Spleen (tissue), 11 donors: ENCODE measurements around the gene SYT14. TPM values are rescaled to one million over a fixed set of nuclear protein-coding genes. Genes with fewer than 3 reads are reported as not detected.
"Not testable (repeated sequence)": the region's sequence is repeated elsewhere in the genome, so short reads cannot be mapped to it uniquely, and the experiment has no call there.

Experiments
- DNase-seq: peaks from one replicate; pipeline ENCODE4 v3.0.0-alpha.2; 2020
- H3K27ac ChIP-seq, 8 donors: fragments of 200-600 bp; sonication (generic) in 7 of 8; 1 replicate in 4 of 8; 2 replicates in 4 of 8; pipeline versions ENCODE4 v1.5.0 to v1.8.0; 2016 to 2021; ENCODE audit warnings: inconsistent platforms in 4 of 8, mild to moderate bottlenecking in 4 of 8, moderate library complexity in 1 of 8
- H3K27me3 ChIP-seq, 7 donors: fragments of 200-600 bp; sonication (generic) in 6 of 7; replicated peaks in 1 of 7; 1 replicate in 4 of 7; 2 replicates in 3 of 7; pipeline versions ENCODE4 v1.5.0 to v1.8.0; 2016 to 2021; ENCODE audit warnings: inconsistent platforms in 3 of 7, mild to moderate bottlenecking in 1 of 7
- H3K36me3 ChIP-seq, 6 donors: fragments of 200-600 bp; sonication (generic) in 5 of 6; 1 replicate in 4 of 6; 2 replicates in 2 of 6; pipeline versions ENCODE4 v1.5.0 to v1.8.0; 2016 to 2021; ENCODE audit warnings: inconsistent platforms in 2 of 6
- H3K4me1 ChIP-seq, 6 donors: fragments of 200-600 bp; sonication (generic) in 5 of 6; 1 replicate in 3 of 6; 2 replicates in 3 of 6; pipeline versions ENCODE4 v1.5.0 to v1.8.0; 2016 to 2021; ENCODE audit warnings: inconsistent platforms in 3 of 6
- H3K4me3 ChIP-seq, 8 donors: fragments of 200-600 bp; sonication (generic) in 7 of 8; 1 replicate in 4 of 8; 2 replicates in 4 of 8; pipeline versions ENCODE4 v1.5.0 to v1.8.0; 2016 to 2021; ENCODE audit warnings: inconsistent platforms in 4 of 8, mild to moderate bottlenecking in 4 of 8, moderate library complexity in 2 of 8
- H3K9me3 ChIP-seq, 8 donors: fragments of 200-600 bp; sonication (generic) in 7 of 8; 1 replicate in 4 of 8; 2 replicates in 4 of 8; pipeline versions ENCODE4 v1.5.0 to v1.8.0; 2016 to 2021; ENCODE audit warnings: inconsistent platforms in 4 of 8
- POLR2A ChIP-seq, 3 donors: fragments of 450-650 bp; IDR thresholded peaks; one replicate each; pipeline ENCODE4 v1.5.1; 2017; ENCODE audit warnings: antibody characterized with exemption in 3 of 3, mild to moderate bottlenecking in 1 of 3
- POLR2AphosphoS5 ChIP-seq, 3 donors: sonication (generic); formaldehyde crosslinking; IDR thresholded peaks; one replicate each; pipeline ENCODE4 v1.5.1; 2017; ENCODE audit warnings: antibody characterized with exemption in 3 of 3
- WGBS, 5 donors: extraction: QIAGEN DNeasy Blood & Tissue Kit in 3 of 5; methylation state at CpG; one replicate each; pipeline versions ENCODE4 v1.1.5 to v1.1.7; 2013 to 2018; 5-methylcytosine and 5-hydroxymethylcytosine counted together
- intact Hi-C: fragments of 100-400 bp; cut with DNase I; formaldehyde crosslinking; loops from one replicate; pipeline ENCODE4 v1.15.0; 2023; ENCODE audit warnings: low total_unique reads
- polyA plus RNA-seq, 3 donors: library from polyadenylated mRNA; stranded (reverse); fragments of 200-250 nt; gene quantifications; one replicate each; pipeline ENCODE4 v1.2.1, GENCODE V29; 2013
- total RNA-seq, 7 donors: library from RNA; depleted of rRNA in 3 of 7; stranded (reverse); fragments of >200 nt in 3 of 7; fragmentation: NEBNext Ultra II Directional in 4 of 7; extraction: Animal tissue kit (Norgen Biotek cat#: 25700) in 4 of 7; gene quantifications; one replicate each; pipeline versions ENCODE4 v1.1.0 to v1.2.1, GENCODE V29; 2016 to 2021
- TF ChIP-seq, protein P1 (sequence below), 11 experiments: fragments of 200-600 bp in 7 of 11; fragments of 450-650 bp in 4 of 11; sonication (generic) in 4 of 11; IDR thresholded peaks in 8 of 11; conservative IDR thresholded peaks in 3 of 11; 1 replicate in 7 of 11; 2 replicates in 4 of 11; pipeline versions ENCODE4 v1.4.0 to v1.8.0; 2016 to 2021; ENCODE audit warnings: antibody characterized with exemption in 11 of 11, inconsistent platforms in 4 of 11, mild to moderate bottlenecking in 1 of 11
- donor health status: healthy with polysubstance abuse.
- donor health status: DM: no; HTN: no; CAD: no; lungs with moderate emphysema.
- donor health status: DM: no; HTN: no; CAD: no.
- donor health status: Bipolar disorder and iron deficiency.
- donor health status: healthy.
- donor health status: DM: no; HTN: no; CAD: no.
- donor health status: DM: yes; HTN: yes; CAD: no.

The SYT14 gene
- total and polyA plus RNA-seq, 10 donors: under 0.01 TPM; not detected in 9

DNA sequence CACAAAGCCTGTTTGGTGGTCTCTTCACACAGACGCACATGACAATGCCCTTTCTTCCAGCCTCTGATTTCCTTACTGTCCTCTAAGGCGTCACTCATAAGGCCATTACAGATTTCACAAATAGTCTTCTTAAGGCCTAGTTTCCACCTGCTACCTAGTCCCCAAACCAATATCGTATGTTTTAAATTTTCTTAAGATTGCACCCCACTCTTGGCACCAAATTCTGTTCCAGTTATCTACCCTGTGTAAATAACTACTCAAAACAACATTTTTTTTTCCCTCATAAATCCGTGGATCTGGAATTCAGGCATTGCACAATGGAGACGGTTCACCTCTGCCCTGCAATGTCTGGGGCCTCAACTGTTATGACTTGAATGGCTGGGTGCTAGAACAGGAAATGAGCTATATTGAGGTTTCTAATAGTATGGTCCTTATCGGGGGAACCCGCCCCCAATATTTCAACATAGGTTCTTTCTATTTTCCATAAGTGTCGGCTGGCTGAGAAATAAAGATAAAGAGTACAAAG lies 257.7 kb downstream of the SYT14 start:
- Histone ChIP-seq H3K36me3 (no peaks in the 10 kb centered on the region), H3K4me3 (no peak overlapping the region), H3K9me3 (peaks cover 0 to 64% (median 33%) of the 10 kb centered on the region in 8 donors), H3K4me1 (no peaks in the 10 kb centered on the region), H3K27ac (no peak overlapping the region), H3K27me3 (peaks cover 0 to 3% (median 0%) of the 10 kb centered on the region in 7 donors)
- TF ChIP-seq POLR2AphosphoS5 (IDR thresholded peaks at IDR 0.05) (no peak), POLR2A (IDR thresholded peaks at IDR 0.05) (no peak)
- TF ChIP-seq, protein P1, sequence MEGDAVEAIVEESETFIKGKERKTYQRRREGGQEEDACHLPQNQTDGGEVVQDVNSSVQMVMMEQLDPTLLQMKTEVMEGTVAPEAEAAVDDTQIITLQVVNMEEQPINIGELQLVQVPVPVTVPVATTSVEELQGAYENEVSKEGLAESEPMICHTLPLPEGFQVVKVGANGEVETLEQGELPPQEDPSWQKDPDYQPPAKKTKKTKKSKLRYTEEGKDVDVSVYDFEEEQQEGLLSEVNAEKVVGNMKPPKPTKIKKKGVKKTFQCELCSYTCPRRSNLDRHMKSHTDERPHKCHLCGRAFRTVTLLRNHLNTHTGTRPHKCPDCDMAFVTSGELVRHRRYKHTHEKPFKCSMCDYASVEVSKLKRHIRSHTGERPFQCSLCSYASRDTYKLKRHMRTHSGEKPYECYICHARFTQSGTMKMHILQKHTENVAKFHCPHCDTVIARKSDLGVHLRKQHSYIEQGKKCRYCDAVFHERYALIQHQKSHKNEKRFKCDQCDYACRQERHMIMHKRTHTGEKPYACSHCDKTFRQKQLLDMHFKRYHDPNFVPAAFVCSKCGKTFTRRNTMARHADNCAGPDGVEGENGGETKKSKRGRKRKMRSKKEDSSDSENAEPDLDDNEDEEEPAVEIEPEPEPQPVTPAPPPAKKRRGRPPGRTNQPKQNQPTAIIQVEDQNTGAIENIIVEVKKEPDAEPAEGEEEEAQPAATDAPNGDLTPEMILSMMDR (IDR thresholded peaks at IDR 0.05 in 8 of 11, conservative IDR thresholded peaks at IDR 0.05 in 3 of 11): no peak
- DNase-seq: no peak
- intact Hi-C loops: no loop called here
- 76 to 92% (median 90%) methylated on average over 8 of the region's 8 CpGs for WGBS, 5 donors

DNA sequence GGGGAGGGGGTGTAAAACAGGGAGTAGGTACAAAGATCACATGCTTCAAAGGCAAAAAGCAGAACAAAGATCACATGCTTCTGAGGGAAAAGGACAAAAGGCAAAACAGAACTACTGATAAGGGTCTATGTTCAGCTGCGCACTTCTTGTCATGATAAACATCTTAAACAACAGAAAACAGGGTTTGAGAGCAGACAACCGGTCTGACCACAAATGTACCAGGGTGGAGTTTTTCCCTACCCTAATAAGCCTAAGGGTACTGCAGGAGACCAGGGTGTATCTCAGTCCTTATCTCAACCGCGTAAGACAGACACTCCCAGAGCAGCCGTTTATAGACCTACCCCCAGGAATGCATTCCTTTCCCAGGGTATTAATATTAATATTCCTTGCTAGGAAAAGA lies 258.2 kb downstream of the SYT14 start:
- H3K27ac ChIP-seq, H3K4me3 ChIP-seq, H3K27me3 ChIP-seq, intact Hi-C loops, H3K4me1 ChIP-seq, DNase-seq, H3K36me3 ChIP-seq: not testable (repeated sequence)
- 86 to 91% (median 87%) methylated on average over 5 of the region's 5 CpGs for WGBS, 5 donors
- peaks cover 0 to 61% (median 33%) of the 10 kb centered on the region in 8 donors for H3K9me3 ChIP-seq

DNA sequence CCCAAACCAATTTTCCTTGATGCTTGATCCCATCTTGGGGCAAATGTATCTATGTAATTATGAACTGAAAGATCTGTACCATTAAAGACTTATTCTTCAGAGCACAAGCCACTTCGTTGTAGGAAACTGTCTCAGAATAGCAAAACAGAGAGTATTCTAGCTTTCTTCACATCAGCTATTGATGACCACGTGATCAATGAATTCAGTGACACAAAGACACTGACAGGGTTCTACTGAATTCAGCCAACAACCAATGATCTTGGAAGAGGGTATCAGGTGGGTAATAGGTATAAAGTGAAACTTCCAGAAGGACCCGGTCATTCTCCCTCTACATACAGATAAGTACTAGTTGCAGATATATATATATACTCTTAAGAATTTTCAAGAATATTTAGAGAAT lies 260.8 kb downstream of the SYT14 start:
- peaks cover 0 to 43% (median 29%) of the 10 kb centered on the region in 8 donors for H3K9me3 ChIP-seq
- TF ChIP-seq POLR2A (IDR thresholded peaks at IDR 0.05): no peak
- TF ChIP-seq, protein P1 (IDR thresholded peaks at IDR 0.05 in 8 of 11, conservative IDR thresholded peaks at IDR 0.05 in 3 of 11): no peak
- TF ChIP-seq POLR2AphosphoS5 (IDR thresholded peaks at IDR 0.05): no peak
- H3K27me3 ChIP-seq: peaks cover 0 to 4% (median 0%) of the 10 kb centered on the region in 7 donors
- no peaks in the 10 kb centered on the region for H3K36me3 ChIP-seq
- DNase-seq: no peak
- no peaks in the 10 kb centered on the region for H3K4me1 ChIP-seq
- H3K27ac ChIP-seq: no peak overlapping the region
- WGBS, 5 donors: 52 to 83% (median 72%) methylated on average over 3 of the region's 3 CpGs
- intact Hi-C loops: no loop called here
- H3K4me3 ChIP-seq: no peak overlapping the region

DNA sequence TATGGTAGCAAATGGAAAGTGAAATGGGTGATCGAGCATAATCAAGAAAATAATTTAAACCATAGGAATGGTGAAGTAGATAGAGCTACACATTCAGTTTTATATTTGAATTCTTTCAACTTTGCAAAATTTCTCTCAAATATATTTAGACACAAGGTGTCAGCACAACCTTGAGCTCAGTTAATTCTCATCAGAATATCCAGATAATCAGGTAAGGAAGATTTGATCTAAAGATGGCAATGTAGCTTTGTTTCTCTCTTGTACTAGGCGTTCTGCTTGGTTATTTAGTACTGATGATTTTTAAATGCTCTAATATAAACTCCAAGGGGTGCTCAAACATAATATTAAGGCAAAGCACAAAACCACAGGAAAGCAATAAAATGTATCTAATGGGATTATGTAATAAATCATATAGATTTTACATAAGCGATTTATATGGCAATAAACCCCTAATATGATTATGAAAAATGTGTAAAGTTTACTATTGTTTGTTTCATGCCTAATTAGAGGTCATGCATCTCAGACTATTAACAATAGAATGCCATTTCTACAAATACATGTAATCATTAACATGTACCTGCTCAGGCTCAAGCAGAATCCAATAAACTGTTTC lies 262.2 kb downstream of the SYT14 start:
- H3K4me3 ChIP-seq: no peak overlapping the region

More for the DNA sequence above, 262.2 kb downstream of the SYT14 start:
- H3K27ac ChIP-seq: no peak overlapping the region
- 56 to 81% (median 66%) methylated on average over 3 of the region's 3 CpGs for WGBS, 5 donors
- H3K27me3 ChIP-seq: peaks cover 0 to 7% (median 0%) of the 10 kb centered on the region in 7 donors
- no peaks in the 10 kb centered on the region for H3K4me1 ChIP-seq
- TF ChIP-seq, protein P1 (IDR thresholded peaks at IDR 0.05 in 8 of 11, conservative IDR thresholded peaks at IDR 0.05 in 3 of 11): no peak
- TF ChIP-seq POLR2AphosphoS5 (IDR thresholded peaks at IDR 0.05) (no peak), POLR2A (IDR thresholded peaks at IDR 0.05) (no peak)
- H3K9me3 ChIP-seq: peaks cover 0 to 29% (median 21%) of the 10 kb centered on the region in 8 donors
- no peak for DNase-seq
- no peaks in the 10 kb centered on the region for H3K36me3 ChIP-seq
- intact Hi-C loops: no loop called here
